Measurements from ENCODE around the gene OR6M1.

The OR6M1 gene, protein sequence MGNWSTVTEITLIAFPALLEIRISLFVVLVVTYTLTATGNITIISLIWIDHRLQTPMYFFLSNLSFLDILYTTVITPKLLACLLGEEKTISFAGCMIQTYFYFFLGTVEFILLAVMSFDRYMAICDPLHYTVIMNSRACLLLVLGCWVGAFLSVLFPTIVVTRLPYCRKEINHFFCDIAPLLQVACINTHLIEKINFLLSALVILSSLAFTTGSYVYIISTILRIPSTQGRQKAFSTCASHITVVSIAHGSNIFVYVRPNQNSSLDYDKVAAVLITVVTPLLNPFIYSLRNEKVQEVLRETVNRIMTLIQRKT

GRCh38 chr11:123806249-123806648 is at the start of gene OR6M1:
OR6M1 (minus strand) TSS chr11:123806349; CDS start chr11:123806349, 0 bp downstream.
- no peak for DNase-seq (ENCODE audit: low read depth, low spot score)
- Histone ChIP-seq H3K4me1 (ENCODE audit: insufficient read depth, insufficient read length) (no peaks in the 10 kb centered on the region), H3K36me3 (ENCODE audit: insufficient read depth, insufficient read length, low read length) (no peaks in the 10 kb centered on the region), H3K9me3 (ENCODE audit: insufficient read depth, low read length) (no peaks in the 10 kb centered on the region), H3K9ac (ENCODE audit: insufficient read length, low read depth) (no peak within 1 kb of the TSS), H3K27me3 (ENCODE audit: insufficient read depth, insufficient read length) (no peaks in the 10 kb centered on the region), H3K4me3 (ENCODE audit: insufficient read length, low read depth) (no peak within 1 kb of the TSS)
- TF ChIP-seq SUZ12 (IDR thresholded peaks at IDR 0.05; ENCODE audit: extremely low read depth, insufficient read depth, insufficient read length) (no peak), ZNF274 (IDR thresholded peaks at IDR 0.05; ENCODE audit: low read depth, low read length) (no peak), YY1 (IDR thresholded peaks at IDR 0.05; ENCODE audit: insufficient read depth, insufficient read length) (no peak)

- TF ChIP-seq ZNF274 (IDR thresholded peaks at IDR 0.05; ENCODE audit: low read depth, low read length): no peak
- no peak for TF ChIP-seq SUZ12 (IDR thresholded peaks at IDR 0.05; ENCODE audit: extremely low read depth, insufficient read depth, insufficient read length)
- no peak for TF ChIP-seq YY1 (IDR thresholded peaks at IDR 0.05; ENCODE audit: insufficient read depth, insufficient read length)
- no peaks in the 10 kb centered on the region for H3K27me3 ChIP-seq (ENCODE audit: insufficient read depth, insufficient read length)
These were observed 46.9 kb upstream of the OR6M1 start for GRCh38 chr11:123853038-123853437.

DNA sequence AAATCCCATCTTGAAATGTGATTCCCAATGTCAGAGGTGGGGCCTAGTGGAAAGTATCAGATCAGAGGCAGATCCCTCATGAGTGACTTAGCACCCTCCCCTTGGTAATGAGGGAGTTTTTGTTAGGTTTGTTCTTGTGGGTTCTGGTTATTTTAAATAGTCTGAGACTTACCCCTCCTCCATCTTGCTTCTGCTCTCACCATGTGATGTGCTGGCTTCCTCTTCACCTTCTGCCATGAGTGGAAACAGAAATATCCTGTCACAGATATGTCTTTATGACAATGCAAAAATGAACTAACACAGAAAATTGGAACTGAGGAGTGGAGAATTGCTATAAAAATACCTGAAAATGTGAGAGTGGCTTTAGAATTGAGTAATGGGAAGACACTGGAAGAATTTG is 46.2 kb upstream of the OR6M1 start:
- Histone ChIP-seq H3K9me3 (ENCODE audit: insufficient read depth, low read length) (peaks cover 20% of the 10 kb centered on the region; the same call in 1 of the 2 replicates), H3K36me3 (ENCODE audit: insufficient read depth, insufficient read length, low read length) (no peaks in the 10 kb centered on the region), H3K9ac (ENCODE audit: insufficient read length, low read depth) (no peak overlapping the region), H3K4me3 (ENCODE audit: insufficient read length, low read depth) (no peak overlapping the region), H3K4me1 (ENCODE audit: insufficient read depth, insufficient read length) (peaks cover 10% of the 10 kb centered on the region), H3K27me3 (ENCODE audit: insufficient read depth, insufficient read length) (no peaks in the 10 kb centered on the region)
- no peak for DNase-seq (ENCODE audit: low read depth, low spot score)
- TF ChIP-seq ZNF274 (IDR thresholded peaks at IDR 0.05; ENCODE audit: low read depth, low read length) (no peak), SUZ12 (IDR thresholded peaks at IDR 0.05; ENCODE audit: extremely low read depth, insufficient read depth, insufficient read length) (no peak), YY1 (IDR thresholded peaks at IDR 0.05; ENCODE audit: insufficient read depth, insufficient read length) (no peak)

More at GRCh38 chr11:123853038-123853437, 46.9 kb upstream of the OR6M1 start:
- Histone ChIP-seq H3K36me3 (ENCODE audit: insufficient read depth, insufficient read length, low read length) (no peaks in the 10 kb centered on the region), H3K4me3 (ENCODE audit: insufficient read length, low read depth) (no peak overlapping the region), H3K9me3 (ENCODE audit: insufficient read depth, low read length) (peaks cover 20% of the 10 kb centered on the region; the same call in 1 of the 2 replicates), H3K4me1 (ENCODE audit: insufficient read depth, insufficient read length) (peaks cover 10% of the 10 kb centered on the region), H3K9ac (ENCODE audit: insufficient read length, low read depth) (no peak overlapping the region)
- DNase-seq (ENCODE audit: low read depth, low spot score): peak; percentile 64

- H3K9ac ChIP-seq (ENCODE audit: insufficient read length, low read depth): no peak overlapping the region
- TF ChIP-seq ZNF274 (IDR thresholded peaks at IDR 0.05; ENCODE audit: low read depth, low read length) (no peak), SUZ12 (IDR thresholded peaks at IDR 0.05; ENCODE audit: extremely low read depth, insufficient read depth, insufficient read length) (no peak), YY1 (IDR thresholded peaks at IDR 0.05; ENCODE audit: insufficient read depth, insufficient read length) (no peak)
These were observed 45.0 kb upstream of the OR6M1 start for GRCh38 chr11:123851110-123851509.

DNA sequence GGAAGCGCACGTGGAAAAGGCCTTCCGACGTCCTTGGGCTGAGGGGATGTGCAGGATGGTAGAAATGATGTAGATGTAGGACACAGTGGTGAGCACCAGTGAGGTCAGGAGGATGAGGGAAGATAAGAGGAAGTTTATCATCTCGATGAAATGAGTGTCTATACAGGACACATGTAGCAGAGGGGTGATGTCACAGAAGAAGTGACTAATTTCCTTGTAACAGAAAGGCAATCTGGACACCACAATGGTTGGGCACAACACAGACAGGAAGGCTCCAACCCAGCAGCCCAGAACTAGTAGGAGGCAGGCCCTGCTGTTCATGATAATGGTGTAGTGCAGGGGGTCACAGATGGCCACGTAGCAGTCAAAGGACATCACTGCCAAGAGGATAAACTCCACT is 35.0 kb upstream of the OR6M1 start:
- H3K36me3 ChIP-seq (ENCODE audit: insufficient read depth, insufficient read length, low read length): no peaks in the 10 kb centered on the region
- no peak for DNase-seq (ENCODE audit: low read depth, low spot score)
- no peak overlapping the region for H3K4me3 ChIP-seq (ENCODE audit: insufficient read length, low read depth)
- TF ChIP-seq SUZ12 (IDR thresholded peaks at IDR 0.05; ENCODE audit: extremely low read depth, insufficient read depth, insufficient read length) (no peak), YY1 (IDR thresholded peaks at IDR 0.05; ENCODE audit: insufficient read depth, insufficient read length) (no peak), ZNF274 (IDR thresholded peaks at IDR 0.05; ENCODE audit: low read depth, low read length) (no peak)
- no peaks in the 10 kb centered on the region for H3K4me1 ChIP-seq (ENCODE audit: insufficient read depth, insufficient read length)
- H3K9ac ChIP-seq (ENCODE audit: insufficient read length, low read depth): no peak overlapping the region
- H3K9me3 ChIP-seq (ENCODE audit: insufficient read depth, low read length): no peaks in the 10 kb centered on the region
- H3K27me3 ChIP-seq (ENCODE audit: insufficient read depth, insufficient read length): no peaks in the 10 kb centered on the region

More at GRCh38 chr11:123851110-123851509, 45.0 kb upstream of the OR6M1 start:
- Histone ChIP-seq H3K4me3 (ENCODE audit: insufficient read length, low read depth) (no peak overlapping the region), H3K9me3 (ENCODE audit: insufficient read depth, low read length) (peaks cover 15% of the 10 kb centered on the region; the same call in 1 of the 2 replicates), H3K27me3 (ENCODE audit: insufficient read depth, insufficient read length) (no peaks in the 10 kb centered on the region), H3K4me1 (ENCODE audit: insufficient read depth, insufficient read length) (peaks cover 10% of the 10 kb centered on the region), H3K36me3 (ENCODE audit: insufficient read depth, insufficient read length, low read length) (no peaks in the 10 kb centered on the region)
- DNase-seq (ENCODE audit: low read depth, low spot score): no peak

GRCh38 chr11:123839131-123839530 is 33.0 kb upstream of the OR6M1 start:
- TF ChIP-seq YY1 (IDR thresholded peaks at IDR 0.05; ENCODE audit: insufficient read depth, insufficient read length) (no peak), SUZ12 (IDR thresholded peaks at IDR 0.05; ENCODE audit: extremely low read depth, insufficient read depth, insufficient read length) (no peak), ZNF274 (IDR thresholded peaks at IDR 0.05; ENCODE audit: low read depth, low read length) (no peak)
- no peaks in the 10 kb centered on the region for H3K4me1 ChIP-seq (ENCODE audit: insufficient read depth, insufficient read length)
- no peaks in the 10 kb centered on the region for H3K27me3 ChIP-seq (ENCODE audit: insufficient read depth, insufficient read length)
- H3K4me3 ChIP-seq (ENCODE audit: insufficient read length, low read depth): no peak overlapping the region
- no peaks in the 10 kb centered on the region for H3K9me3 ChIP-seq (ENCODE audit: insufficient read depth, low read length)
- H3K36me3 ChIP-seq (ENCODE audit: insufficient read depth, insufficient read length, low read length): no peaks in the 10 kb centered on the region
- no peak for DNase-seq (ENCODE audit: low read depth, low spot score)
- H3K9ac ChIP-seq (ENCODE audit: insufficient read length, low read depth): no peak overlapping the region

DNA sequence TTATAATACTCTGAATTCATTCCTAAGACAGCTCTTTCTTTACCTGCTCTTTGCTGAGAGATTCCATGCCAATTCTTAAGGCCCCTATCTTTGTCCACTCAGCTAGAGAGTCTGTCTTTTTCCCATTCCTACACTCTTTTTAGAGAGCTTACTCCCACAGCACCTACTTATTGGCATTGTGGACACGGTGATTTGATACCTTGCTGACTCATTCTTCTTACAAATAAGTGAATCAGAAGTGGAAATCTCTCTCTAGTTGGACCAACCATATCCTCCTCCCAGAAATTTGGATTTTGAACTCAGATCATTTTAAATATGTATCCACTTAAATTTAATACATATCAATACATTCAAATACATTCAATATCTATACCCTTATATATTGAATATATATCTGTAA is 32.5 kb upstream of the OR6M1 start:
- no peak overlapping the region for H3K4me3 ChIP-seq (ENCODE audit: insufficient read length, low read depth)
- H3K9ac ChIP-seq (ENCODE audit: insufficient read length, low read depth): no peak overlapping the region
- H3K27me3 ChIP-seq (ENCODE audit: insufficient read depth, insufficient read length): no peaks in the 10 kb centered on the region
- H3K36me3 ChIP-seq (ENCODE audit: insufficient read depth, insufficient read length, low read length): no peaks in the 10 kb centered on the region
- TF ChIP-seq SUZ12 (IDR thresholded peaks at IDR 0.05; ENCODE audit: extremely low read depth, insufficient read depth, insufficient read length) (no peak), YY1 (IDR thresholded peaks at IDR 0.05; ENCODE audit: insufficient read depth, insufficient read length) (no peak), ZNF274 (IDR thresholded peaks at IDR 0.05; ENCODE audit: low read depth, low read length) (no peak)
- DNase-seq (ENCODE audit: low read depth, low spot score): no peak
- no peaks in the 10 kb centered on the region for H3K4me1 ChIP-seq (ENCODE audit: insufficient read depth, insufficient read length)
- H3K9me3 ChIP-seq (ENCODE audit: insufficient read depth, low read length): no peaks in the 10 kb centered on the region

Data from NT2/D1 (cell line).